OCI-LY1 (cell line): ENCODE measurements around the gene TFF3.

Source experiments
- H2AFZ ChIP-seq: fragments of 200-600 bp; sonication (generic), shearing (Covaris generic); 2 replicates; pipeline ENCODE4 v1.6.0; 2014; ENCODE audit warnings: antibody characterized with exemption, mild to moderate bottlenecking, low read length
- H3F3A ChIP-seq: fragments of 200-600 bp; sonication (generic), shearing (Covaris generic); 2 replicates; pipeline ENCODE4 v1.6.0; 2014; ENCODE audit warnings: mild to moderate bottlenecking, antibody characterized with exemption, low read length, moderate library complexity; ENCODE audit not compliant: insufficient read depth
- H3K27ac ChIP-seq: fragments of 200-600 bp; sonication (generic); 2 replicates; pipeline ENCODE4 v1.5.1; 2014; ENCODE audit warnings: low read length, mixed run types, mild to moderate bottlenecking, low read depth; ENCODE audit not compliant: poor library complexity, severe bottlenecking
- H3K27me3 ChIP-seq: fragments of 200-600 bp; sonication (generic); 2 replicates; pipeline ENCODE4 v1.6.0; 2014; ENCODE audit warnings: antibody characterized with exemption, mild to moderate bottlenecking, low read length, moderate library complexity; ENCODE audit not compliant: insufficient read depth
- H3K36me3 ChIP-seq: fragments of 200-600 bp; sonication (generic); 2 replicates; pipeline ENCODE4 v1.6.1; 2014; ENCODE audit warnings: mild to moderate bottlenecking, antibody characterized with exemption, low read length, moderate library complexity, mixed read lengths; ENCODE audit not compliant: insufficient read depth
- H3K4me1 ChIP-seq: fragments of 200-600 bp; sonication (generic); 2 replicates; pipeline ENCODE4 v1.5.1; 2014; ENCODE audit warnings: mild to moderate bottlenecking, low read length, moderate library complexity; ENCODE audit not compliant: insufficient read depth, severe bottlenecking
- H3K4me2 ChIP-seq: fragments of 200-600 bp; sonication (generic), shearing (Covaris generic); 2 replicates; pipeline ENCODE4 v1.6.1; 2014; ENCODE audit warnings: low read length
- H3K4me3 ChIP-seq: fragments of 200-600 bp; sonication (generic); 2 replicates; pipeline ENCODE4 v1.5.1; 2014; ENCODE audit warnings: low read length, low read depth, mild to moderate bottlenecking, mixed read lengths; ENCODE audit not compliant: poor library complexity, severe bottlenecking
- H3K79me2 ChIP-seq: fragments of 200-600 bp; shearing (Covaris generic); 2 replicates; pipeline ENCODE4 v1.6.1; 2016; ENCODE audit warnings: mixed run types, low read length, mixed read lengths; ENCODE audit not compliant: insufficient read depth
- H3K9ac ChIP-seq: fragments of 200-600 bp; sonication (generic), shearing (Covaris generic); 2 replicates; pipeline ENCODE4 v1.6.1; 2014; ENCODE audit warnings: mild to moderate bottlenecking, low read length, mixed read lengths
- H3K9me2 ChIP-seq: fragments of 200-600 bp; sonication (generic), shearing (Covaris generic); 2 replicates; pipeline ENCODE4 v1.6.1; 2014; ENCODE audit warnings: low read depth, mild to moderate bottlenecking, low read length, mixed read lengths
- H3K9me3 ChIP-seq: fragments of 200-600 bp; shearing (Covaris generic); 2 replicates; pipeline ENCODE4 v1.6.1; 2014; ENCODE audit warnings: low read length, mixed read lengths
- H4K20me1 ChIP-seq: fragments of 200-600 bp; sonication (generic), shearing (Covaris generic); 2 replicates; pipeline ENCODE4 v1.6.0; 2016; ENCODE audit warnings: mild to moderate bottlenecking, low read length; ENCODE audit not compliant: insufficient read depth
- EZH2 ChIP-seq: fragments of 200-600 bp; sonication (generic), shearing (Covaris generic); IDR thresholded peaks from 2 replicates; pipeline ENCODE4 v1.8.0; 2017; ENCODE audit warnings: borderline replicate concordance, mixed run types, mild to moderate bottlenecking, antibody characterized with exemption, low read length, moderate library complexity, mixed read lengths
- TF ChIP-seq, protein P1 (sequence below): fragments of 200-600 bp; sonication (generic), shearing (Covaris generic); IDR thresholded peaks from 2 replicates; pipeline ENCODE4 v1.5.1; 2017; ENCODE audit warnings: mild to moderate bottlenecking, antibody characterized with exemption, low read length, moderate library complexity, mixed read lengths

The TFF3 gene

DNA sequence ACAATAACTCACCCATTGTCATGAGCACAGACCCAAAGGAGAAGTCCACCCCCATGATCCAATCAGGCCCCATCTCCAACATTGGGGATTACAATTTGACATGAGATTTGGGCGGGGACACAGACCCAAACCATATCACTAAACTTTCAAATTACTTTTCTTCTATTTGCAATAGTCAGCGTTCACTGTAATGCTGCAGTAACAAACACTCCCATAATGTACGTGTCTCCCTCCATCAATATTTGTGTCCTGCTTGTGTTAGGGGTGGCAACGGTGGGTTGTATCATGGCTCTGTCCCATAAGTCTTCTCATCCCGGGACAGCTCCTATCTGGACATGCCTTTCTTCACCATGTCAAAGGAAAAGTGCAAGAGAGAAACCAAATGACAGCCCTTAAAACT is 26.2 kb downstream of the TFF3 start:
- no peak for TF ChIP-seq EZH2
- TF ChIP-seq, protein P1, sequence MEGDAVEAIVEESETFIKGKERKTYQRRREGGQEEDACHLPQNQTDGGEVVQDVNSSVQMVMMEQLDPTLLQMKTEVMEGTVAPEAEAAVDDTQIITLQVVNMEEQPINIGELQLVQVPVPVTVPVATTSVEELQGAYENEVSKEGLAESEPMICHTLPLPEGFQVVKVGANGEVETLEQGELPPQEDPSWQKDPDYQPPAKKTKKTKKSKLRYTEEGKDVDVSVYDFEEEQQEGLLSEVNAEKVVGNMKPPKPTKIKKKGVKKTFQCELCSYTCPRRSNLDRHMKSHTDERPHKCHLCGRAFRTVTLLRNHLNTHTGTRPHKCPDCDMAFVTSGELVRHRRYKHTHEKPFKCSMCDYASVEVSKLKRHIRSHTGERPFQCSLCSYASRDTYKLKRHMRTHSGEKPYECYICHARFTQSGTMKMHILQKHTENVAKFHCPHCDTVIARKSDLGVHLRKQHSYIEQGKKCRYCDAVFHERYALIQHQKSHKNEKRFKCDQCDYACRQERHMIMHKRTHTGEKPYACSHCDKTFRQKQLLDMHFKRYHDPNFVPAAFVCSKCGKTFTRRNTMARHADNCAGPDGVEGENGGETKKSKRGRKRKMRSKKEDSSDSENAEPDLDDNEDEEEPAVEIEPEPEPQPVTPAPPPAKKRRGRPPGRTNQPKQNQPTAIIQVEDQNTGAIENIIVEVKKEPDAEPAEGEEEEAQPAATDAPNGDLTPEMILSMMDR, result no peak
- Histone ChIP-seq H3F3A (no peaks in the 10 kb centered on the region), H4K20me1 (no peaks in the 10 kb centered on the region), H3K36me3 (no peaks in the 10 kb centered on the region; the same call in 1 of the 2 replicates), H3K4me1 (peaks cover 12% of the 10 kb centered on the region), H3K27me3 (peaks cover 13% of the 10 kb centered on the region; the same call in 1 of the 2 replicates), H3K79me2 (no peaks in the 10 kb centered on the region), H3K9me3 (0 out of 2 replicates have a peak, but pooled peaks cover 6% of the 10 kb centered on the region), H2AFZ (no peak overlapping the region), H3K27ac (no peak overlapping the region), H3K9ac (no peak overlapping the region), H3K4me2 (no peak overlapping the region), H3K9me2 (no peaks in the 10 kb centered on the region), H3K4me3 (no peak overlapping the region)

DNA sequence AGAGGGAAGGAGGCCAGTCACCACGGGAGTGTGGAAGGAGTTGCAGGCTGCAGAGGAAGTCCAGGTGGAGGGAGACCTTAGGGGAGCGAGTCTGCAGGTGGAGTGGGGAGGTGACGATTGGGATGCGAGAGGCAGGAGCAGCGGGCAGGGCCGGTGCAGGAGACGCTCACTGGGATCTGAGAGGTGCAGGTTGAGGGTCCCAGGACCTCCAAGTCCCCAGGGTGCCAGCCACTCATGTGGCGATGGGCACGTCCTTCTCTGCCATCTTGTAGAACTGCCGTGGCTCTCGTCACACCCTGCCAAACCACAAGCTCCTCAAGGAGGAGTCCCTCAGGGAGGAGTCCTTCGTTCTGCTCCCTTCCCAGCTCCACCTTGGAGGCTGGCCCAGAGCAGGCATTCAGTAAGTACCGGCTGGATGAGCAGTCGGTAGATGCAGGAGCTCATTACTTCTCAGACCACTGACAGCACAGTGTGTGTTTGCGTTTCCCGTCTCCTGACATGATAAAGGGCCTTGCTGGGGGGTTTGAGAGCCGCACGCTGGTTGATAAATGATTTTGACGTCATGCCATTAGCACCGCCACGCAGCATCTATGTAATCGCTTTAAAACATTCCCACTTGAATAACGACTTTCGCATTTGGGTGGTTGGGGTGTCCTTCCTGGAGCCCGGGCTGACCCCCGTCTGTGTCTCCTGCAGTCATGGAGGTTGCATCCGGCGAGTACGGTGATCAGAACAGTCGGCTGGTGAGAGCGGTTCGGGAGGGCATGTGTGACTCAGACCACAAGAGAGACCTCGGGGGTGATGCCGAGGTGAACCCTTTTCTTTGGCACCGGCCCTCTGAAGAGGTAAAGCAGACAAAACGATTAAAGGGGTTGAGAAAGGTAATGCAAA is 27.8 kb downstream of the TFF3 start:
- no peak overlapping the region for H3K4me3 ChIP-seq
- H3K27ac ChIP-seq, result no peak overlapping the region
- H2AFZ ChIP-seq, result no peak overlapping the region
- peaks cover 13% of the 10 kb centered on the region; the same call in 1 of the 2 replicates for H3K27me3 ChIP-seq
- H3F3A ChIP-seq, result no peaks in the 10 kb centered on the region
- no peak overlapping the region for H3K4me2 ChIP-seq
- no peaks in the 10 kb centered on the region for H3K79me2 ChIP-seq
- TF ChIP-seq, protein P1, result no peak
- no peak for TF ChIP-seq EZH2
- H3K4me1 ChIP-seq, result peaks cover 12% of the 10 kb centered on the region
- 0 out of 2 replicates have a peak, but pooled peaks cover 6% of the 10 kb centered on the region for H3K9me3 ChIP-seq
- no peaks in the 10 kb centered on the region; the same call in 1 of the 2 replicates for H3K36me3 ChIP-seq
- H3K9ac ChIP-seq, result no peak overlapping the region
- H3K9me2 ChIP-seq, result no peaks in the 10 kb centered on the region
- H4K20me1 ChIP-seq, result no peaks in the 10 kb centered on the region

DNA sequence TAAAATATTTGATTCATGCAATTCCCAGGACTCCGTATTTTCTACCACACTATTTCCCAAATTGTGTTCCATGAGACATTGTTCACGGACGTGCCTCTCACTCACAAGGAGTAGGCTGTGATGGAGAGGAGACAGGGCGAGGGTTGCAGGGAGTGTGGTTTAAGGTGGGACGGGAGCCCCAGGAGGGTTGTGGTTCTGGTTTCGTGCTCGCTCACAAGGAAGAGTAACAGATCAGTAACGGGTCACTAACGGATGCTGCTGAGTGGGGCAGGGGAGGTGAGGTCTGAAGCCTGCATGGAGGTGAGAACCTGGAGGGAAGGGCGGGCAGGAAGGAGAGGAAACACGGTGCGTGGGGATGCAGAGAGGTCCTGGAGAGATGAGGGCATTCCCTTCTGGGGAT is 28.8 kb downstream of the TFF3 start:
- H3K36me3 ChIP-seq, result no peaks in the 10 kb centered on the region; the same call in 1 of the 2 replicates
- H3K4me1 ChIP-seq, result peaks cover 12% of the 10 kb centered on the region
- H3K27me3 ChIP-seq, result peaks cover 13% of the 10 kb centered on the region; the same call in 1 of the 2 replicates
- H3K9me2 ChIP-seq, result no peaks in the 10 kb centered on the region
- no peak overlapping the region for H3K27ac ChIP-seq
- 0 out of 2 replicates have a peak, but pooled peaks cover 6% of the 10 kb centered on the region for H3K9me3 ChIP-seq
- H3K4me2 ChIP-seq, result no peak overlapping the region
- no peak overlapping the region for H3K9ac ChIP-seq
- TF ChIP-seq, protein P1, result no peak
- TF ChIP-seq EZH2, result no peak
- no peaks in the 10 kb centered on the region for H3K79me2 ChIP-seq
- no peak overlapping the region for H3K4me3 ChIP-seq
- no peak overlapping the region for H2AFZ ChIP-seq
- no peaks in the 10 kb centered on the region for H4K20me1 ChIP-seq
- H3F3A ChIP-seq, result no peaks in the 10 kb centered on the region
